ENCODE data around the gene TRIM38.

Gene TRIM38

GRCh38 chr6:26031595-26032339, 69.2 kb downstream of the TRIM38 start (continued):
- TF ChIP-seq ZBTB44 (tag by site-specific recombination; IDR thresholded peaks at IDR 0.05) (peak; percentile 63; the same call in 1 of the 2 replicates), ZNF26 (tag by site-specific recombination; IDR thresholded peaks at IDR 0.05) (no peak), YY1 (tag by site-specific recombination; IDR thresholded peaks at IDR 0.05) (0 out of 2 replicates have a peak, but pooled peaks have one; percentile 47), REPIN1 (tag by site-specific recombination; IDR thresholded peaks at IDR 0.05; ENCODE audit: low read depth) (no peak), ZEB2 (tag by site-specific recombination; IDR thresholded peaks at IDR 0.05) (peak; percentile 80; the same call in 1 of the 2 replicates), ZBTB8A (tag by site-specific recombination; IDR thresholded peaks at IDR 0.05) (0 out of 2 replicates have a peak, but pooled peaks have one; percentile 12), OSR2 (tag by site-specific recombination; IDR thresholded peaks at IDR 0.05) (peak; percentile 83), ZNF596 (tag by site-specific recombination; IDR thresholded peaks at IDR 0.05) (no peak), ZNF16 (tag by site-specific recombination; IDR thresholded peaks at IDR 0.05; ENCODE audit: low read depth) (0 out of 2 replicates have a peak, but pooled peaks have one; percentile 8), ZNF843 (tag by site-specific recombination; IDR thresholded peaks at IDR 0.05) (peak; percentile 52; the same call in 1 of the 2 replicates), ATF2 (tag by site-specific recombination; IDR thresholded peaks at IDR 0.05; ENCODE audit: low read depth) (peak; percentile 99), ZNF362 (tag by site-specific recombination; IDR thresholded peaks at IDR 0.05) (no peak), ZNF133 (tag by site-specific recombination; IDR thresholded peaks at IDR 0.05) (no peak), PRDM10 (tag by site-specific recombination; IDR thresholded peaks at IDR 0.05) (peak; percentile 53), CTCF (tag by site-specific recombination; IDR thresholded peaks at IDR 0.05) (peak; percentile 85), INSM2 (tag by site-specific recombination; IDR thresholded peaks at IDR 0.05) (peak; percentile 33; the same call in 1 of the 2 replicates), GLIS1 (tag by site-specific recombination; IDR thresholded peaks at IDR 0.05) (0 out of 2 replicates have a peak, but pooled peaks have one; percentile 16), KLF7 (tag by site-specific recombination; IDR thresholded peaks at IDR 0.05; ENCODE audit: borderline replicate concordance) (no peak), ZNF768 (tag by site-specific recombination; IDR thresholded peaks at IDR 0.05) (peak; percentile 71; the same call in 1 of the 2 replicates), KLF17 (tag by site-specific recombination; IDR thresholded peaks at IDR 0.05) (peak; percentile 52; the same call in 1 of the 2 replicates), YY2 (tag by site-specific recombination; IDR thresholded peaks at IDR 0.05) (no peak), ZNF548 (tag by site-specific recombination; IDR thresholded peaks at IDR 0.05) (no peak), HOXC10 (CRISPR knock-in tag; IDR thresholded peaks at IDR 0.05) (no peak), ZNF404 (tag by site-specific recombination; IDR thresholded peaks at IDR 0.05) (no peak), ZFP69B (tag by site-specific recombination; IDR thresholded peaks at IDR 0.05) (0 out of 2 replicates have a peak, but pooled peaks have one; percentile 23)
